GM12891 (cell line): ENCODE data around the gene PEA15.

Experiments used
- PAX5 ChIP-seq: IDR thresholded peaks from 2 replicates; pipeline ENCODE4 v1.6.1; 2011; ENCODE audit warnings: low read length, moderate library complexity, mild to moderate bottlenecking; ENCODE audit not compliant: insufficient read depth, severe bottlenecking
- POLR2A ChIP-seq: IDR thresholded peaks from 2 replicates; pipeline ENCODE4 v1.6.1; 2011; ENCODE audit warnings: low read depth, low read length, control low read depth
- POLR2AphosphoS5 ChIP-seq: IDR thresholded peaks from 2 replicates; pipeline ENCODE4 v1.6.1; 2011; ENCODE audit warnings: low read depth, low read length, control low read depth
- SPI1 ChIP-seq: IDR thresholded peaks from 2 replicates; pipeline ENCODE4 v1.6.1; 2011; ENCODE audit warnings: low read depth, low read length, control low read depth
- TAF1 ChIP-seq: IDR thresholded peaks from 2 replicates; pipeline ENCODE4 v1.6.1; 2011; ENCODE audit warnings: low read depth, low read length, control low read depth

GRCh38 chr1:160256396-160257046, 51.3 kb downstream of the PEA15 start:
- TF ChIP-seq POLR2A = no peak
- no peak for TF ChIP-seq POLR2AphosphoS5
- no peak for TF ChIP-seq PAX5
- no peak for TF ChIP-seq SPI1
- TF ChIP-seq TAF1 = no peak
